NCI-H2196 treated with DMSO at 0.1 percent for 48 hours (cell line): Measurements from ENCODE around the gene PWP1.
"Not testable (repeated sequence)": the region's sequence is repeated elsewhere in the genome, so short reads cannot be mapped to it uniquely, and the experiment has no call there.

Experiments used
- DNase-seq: peaks from one replicate; lab custom pipeline; 2025; ENCODE audit not compliant: unreplicated experiment; lab: John Stamatoyannopoulos, UW

PWP1 gene

DNA sequence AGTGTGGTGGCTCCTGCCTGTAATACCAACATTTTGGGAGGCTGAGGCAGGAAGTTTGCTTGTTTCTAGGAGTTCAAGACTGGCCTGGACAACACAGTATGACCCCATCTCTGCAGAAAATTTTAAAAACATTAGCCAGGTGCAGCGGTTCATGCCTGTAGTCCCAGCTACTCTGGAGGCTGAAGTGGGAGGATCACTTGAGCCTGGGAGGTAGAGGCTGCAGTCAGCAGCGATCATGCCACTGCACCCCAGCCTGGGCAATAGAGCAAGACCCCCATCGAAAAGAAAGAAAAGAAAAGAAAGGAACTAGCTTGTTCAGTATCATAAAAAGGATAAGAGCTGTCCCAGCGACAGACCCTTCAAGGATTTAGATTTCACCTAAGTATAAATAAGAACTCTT lies 18.1 kb upstream of the PWP1 start:
- DNase-seq: no peak

- no peak for DNase-seq
Observed at GRCh38 chr12:107668320-107669098, 17.1 kb upstream of the PWP1 start.

DNA sequence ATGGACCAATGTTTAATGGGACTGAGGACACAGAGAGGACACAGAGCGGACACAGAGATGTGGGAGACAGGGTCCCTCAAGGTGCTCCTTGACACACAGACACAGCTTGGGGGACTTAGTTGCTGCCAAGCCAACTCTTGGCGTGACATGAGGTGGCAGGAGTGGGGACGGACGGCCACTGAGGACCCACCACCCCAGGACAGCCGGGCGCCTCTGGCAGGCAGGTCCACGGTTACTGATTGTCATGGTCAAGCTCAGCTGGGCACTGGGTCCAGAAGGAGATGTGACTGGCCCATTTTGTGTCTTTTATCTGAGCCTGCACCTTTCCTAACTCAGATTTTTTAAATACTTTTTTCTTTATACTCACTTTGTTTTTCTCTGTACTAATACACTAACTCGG lies 15.7 kb upstream of the PWP1 start:
- DNase-seq: no peak

- DNase-seq: no peak
Observed at GRCh38 chr12:107670999-107671643, 14.5 kb upstream of the PWP1 start.

DNA sequence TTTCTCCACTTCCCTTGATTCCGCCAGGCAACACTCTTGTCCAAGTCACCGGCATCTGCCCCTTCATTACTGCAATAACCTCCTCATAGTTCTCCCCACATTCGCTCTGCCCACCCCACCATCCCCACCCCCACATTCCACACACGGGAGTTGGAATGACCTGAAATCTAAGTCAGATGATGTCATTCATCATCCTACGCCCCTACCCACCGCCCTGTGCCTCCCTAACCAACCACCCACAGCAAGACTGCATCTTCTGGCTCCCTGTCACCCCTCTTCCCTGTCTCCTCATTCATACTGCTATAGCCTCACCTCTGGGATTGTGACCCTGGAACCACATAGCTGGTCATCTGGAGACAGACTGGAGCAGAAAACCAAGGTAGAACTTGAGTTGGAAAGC lies 7.9 kb upstream of the PWP1 start:
- no peak for DNase-seq

DNA sequence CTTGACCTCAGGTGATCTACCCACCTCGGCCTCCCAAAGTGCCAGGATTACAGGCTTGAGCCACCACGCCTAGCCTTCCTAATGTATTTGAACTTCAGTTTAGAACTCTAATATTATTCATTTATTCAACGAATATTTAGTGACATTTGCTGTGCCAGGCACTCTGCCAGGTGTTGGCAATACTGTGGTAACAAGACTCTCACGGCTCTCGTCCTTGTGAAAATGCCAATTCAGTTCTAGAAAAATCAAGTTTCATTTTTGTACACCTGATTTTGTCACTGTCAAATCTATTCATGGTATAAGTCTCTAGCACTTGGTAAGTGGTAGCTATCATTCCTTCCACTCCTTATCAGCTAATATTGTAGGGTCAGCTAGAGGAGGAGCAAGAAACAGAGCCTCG lies 6.3 kb upstream of the PWP1 start:
- no peak for DNase-seq

DNA sequence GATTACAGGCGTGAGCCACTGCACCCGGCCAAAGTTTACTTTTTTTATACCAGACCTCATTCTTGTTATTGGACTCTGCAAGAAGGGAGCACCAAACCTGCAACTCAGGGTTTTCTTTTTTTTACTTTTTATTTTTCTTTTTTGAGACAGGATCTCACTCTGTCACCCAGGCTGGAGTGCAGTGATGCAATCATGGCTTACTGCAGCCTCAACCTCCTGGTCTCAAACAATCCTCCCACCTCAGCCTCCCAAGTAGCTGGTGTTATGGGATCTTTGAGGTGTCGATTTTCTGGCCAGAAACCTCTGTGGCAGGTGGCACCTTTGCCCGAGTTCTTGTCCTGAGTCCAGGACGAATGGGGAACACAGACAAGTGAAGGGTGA lies 4.2 kb upstream of the PWP1 start:
- DNase-seq: no peak

GRCh38 chr12:107681836-107682820 lies 3.5 kb upstream of the PWP1 start:
- DNase-seq: no peak

DNA sequence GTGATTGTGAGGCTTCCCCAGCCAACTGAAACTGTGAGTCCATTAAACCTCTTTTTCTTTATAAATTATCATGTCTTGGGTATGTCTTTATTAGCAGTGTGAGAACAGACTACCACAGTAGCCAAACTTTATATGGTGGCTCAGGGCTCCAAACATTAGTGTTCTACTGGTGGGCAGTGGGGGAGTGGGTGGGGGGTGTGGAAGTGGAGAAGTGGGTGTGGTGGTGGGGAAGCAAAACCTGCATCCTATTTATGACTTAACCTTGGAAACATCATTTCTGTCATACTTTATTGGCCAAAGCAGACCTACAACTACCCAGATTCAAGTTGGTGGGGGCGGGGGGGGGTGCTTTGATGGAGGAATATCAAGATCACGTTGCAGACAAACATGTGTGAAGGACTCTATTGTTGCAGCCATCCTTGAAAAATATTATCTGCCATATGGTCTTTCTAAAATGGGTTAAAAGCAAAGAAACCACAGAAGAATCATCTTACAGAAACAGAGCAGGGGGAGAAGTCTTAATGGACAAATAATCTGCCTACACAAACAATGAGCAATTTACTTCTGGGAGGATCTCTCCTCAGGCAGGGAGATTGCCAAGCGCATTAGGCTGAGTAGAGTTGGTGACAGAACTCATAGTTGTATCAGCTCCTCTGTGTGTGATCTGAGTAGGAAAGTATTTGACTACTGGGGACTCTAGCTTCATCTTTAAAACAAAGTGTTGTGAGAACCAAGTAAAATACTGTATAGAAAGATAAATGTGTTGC lies 1.4 kb upstream of the PWP1 start:
- DNase-seq: no peak

- DNase-seq: no peak
Observed at GRCh38 chr12:107684990-107685359, 624 bp upstream of the PWP1 start.

GRCh38 chr12:107695772-107696171 lies 10.2 kb downstream of the PWP1 start:
- DNase-seq: not testable (repeated sequence)

DNA sequence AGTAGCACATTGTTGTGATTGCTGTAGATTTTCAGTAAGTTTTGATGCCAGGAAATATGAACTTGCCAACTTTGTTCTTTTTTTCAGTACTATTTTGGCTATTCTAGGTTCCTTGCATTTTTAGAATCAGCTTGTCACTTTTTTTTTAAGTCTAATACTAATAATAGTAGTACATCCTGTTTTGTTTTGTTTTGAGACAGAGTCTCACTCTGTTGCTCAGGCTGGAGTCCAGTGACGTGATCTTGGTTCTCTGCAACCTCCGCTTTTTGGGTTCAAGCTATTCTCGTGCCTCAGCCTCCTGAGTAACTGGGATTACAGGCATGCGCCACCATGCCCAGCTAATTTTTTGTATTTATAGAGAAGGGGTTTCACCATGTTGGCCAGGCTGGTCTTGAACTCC lies 16.5 kb downstream of the PWP1 start:
- no peak for DNase-seq

DNA sequence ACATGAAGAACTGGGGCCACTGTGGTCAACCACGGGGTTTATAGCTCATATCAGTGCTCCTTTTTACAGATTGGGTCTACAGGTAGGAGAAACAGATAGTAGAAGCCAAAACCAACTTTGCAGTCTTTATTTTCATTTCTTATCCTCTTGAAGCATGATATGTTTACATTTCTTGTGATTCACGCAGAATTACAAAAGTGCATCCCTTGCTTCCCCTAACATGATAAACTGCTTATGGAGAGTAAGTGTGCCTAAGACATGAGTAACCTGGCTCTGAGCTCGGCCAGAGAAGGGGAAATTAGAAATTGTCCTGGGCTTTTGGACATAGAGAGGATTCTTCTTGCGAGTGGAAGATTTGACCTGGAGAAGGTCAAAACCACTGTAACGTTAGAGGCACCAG lies 18.4 kb downstream of the PWP1 start:
- DNase-seq: no peak

- not testable (repeated sequence) for DNase-seq
Observed at GRCh38 chr12:107705522-107705921, 19.9 kb downstream of the PWP1 start.

GRCh38 chr12:107715780-107716179 lies 30.2 kb downstream of the PWP1 start:
- DNase-seq: no peak

DNA sequence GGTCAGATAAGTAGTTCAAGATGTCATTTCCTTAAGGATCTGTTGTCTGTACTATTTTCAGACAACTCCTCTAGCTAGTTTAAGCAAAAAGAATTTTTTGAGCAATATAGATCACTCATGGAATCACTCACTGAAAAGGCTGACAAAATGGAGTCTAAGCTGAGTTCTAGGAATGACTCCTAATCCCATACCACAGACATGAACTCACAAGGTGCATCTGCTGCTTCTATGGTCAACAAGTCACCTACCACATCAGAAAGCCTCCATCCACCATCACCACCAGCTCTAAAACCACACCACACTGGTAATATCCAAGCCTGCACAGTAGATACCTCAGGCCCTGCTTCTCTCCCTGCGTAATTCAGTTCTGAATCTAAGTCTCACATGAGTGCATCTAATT lies 33.0 kb downstream of the PWP1 start:
- DNase-seq: no peak

DNA sequence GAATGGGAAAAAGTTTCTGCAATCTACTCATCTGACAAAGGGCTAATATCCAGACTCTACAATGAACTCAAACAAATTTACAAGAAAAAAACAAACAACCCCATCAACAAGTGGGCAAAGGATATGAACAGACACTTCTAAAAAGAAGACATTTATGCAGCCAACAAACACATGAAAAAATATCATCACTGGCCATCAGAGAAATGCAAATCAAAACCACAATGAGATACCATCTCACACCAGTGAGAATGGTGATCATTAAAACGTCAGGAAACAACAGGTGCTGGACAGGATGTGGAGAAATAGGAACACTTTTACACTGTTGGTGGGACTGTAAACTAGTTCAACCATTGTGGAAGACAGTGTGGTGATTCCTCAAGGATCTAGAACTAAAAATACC lies 41.7 kb downstream of the PWP1 start:
- not testable (repeated sequence) for DNase-seq

DNA sequence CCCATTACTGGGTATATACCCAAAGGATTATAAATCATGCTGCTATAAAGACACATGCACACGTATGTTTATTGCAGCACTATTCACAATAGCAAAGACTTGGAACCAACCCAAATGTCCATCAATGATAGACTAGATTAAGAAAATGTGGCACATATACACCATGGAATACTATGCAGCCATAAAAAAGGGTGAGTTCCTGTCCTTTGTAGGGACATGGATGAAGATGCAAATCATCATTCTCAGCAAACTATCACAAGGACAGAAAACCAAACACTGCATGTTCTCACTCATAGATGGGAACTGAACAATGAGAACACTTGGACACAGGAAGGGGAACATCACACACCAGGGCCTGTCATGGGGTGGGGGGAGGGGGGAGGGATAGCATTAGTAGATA lies 42.1 kb downstream of the PWP1 start:
- not testable (repeated sequence) for DNase-seq

DNA sequence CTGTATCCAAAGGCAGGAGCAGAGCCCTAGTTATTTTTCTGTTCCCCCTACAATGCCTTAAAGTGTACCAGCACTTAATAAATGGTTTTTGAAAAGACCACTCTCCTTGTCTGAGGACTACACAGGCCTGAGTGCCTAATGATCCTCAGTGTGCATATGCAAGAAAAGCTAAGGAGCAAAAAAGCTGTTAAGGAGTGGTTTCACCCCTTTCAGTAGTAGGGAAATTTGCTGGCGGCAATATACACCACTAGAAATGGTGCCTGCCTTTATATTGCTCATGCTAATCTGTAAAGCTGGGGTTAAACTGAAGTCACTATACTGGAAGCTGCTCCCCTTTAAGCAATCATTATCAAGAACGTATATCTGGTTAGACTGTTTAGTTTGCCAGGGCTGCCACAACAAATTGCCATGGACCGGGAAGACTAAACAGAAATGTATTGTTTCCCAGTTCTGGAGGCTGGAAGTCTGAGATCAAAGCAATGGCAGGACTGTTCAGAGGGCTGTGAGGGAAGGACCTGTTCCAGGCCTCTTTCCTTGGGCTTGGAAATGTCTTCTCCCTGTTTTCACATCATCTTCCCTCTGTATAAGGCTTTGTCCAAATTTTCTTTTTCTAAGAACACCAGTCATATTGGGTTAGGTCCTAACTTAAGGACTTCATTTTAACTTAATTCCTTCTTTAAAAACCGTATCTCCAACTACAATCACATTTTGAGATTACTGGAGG lies 45.2 kb downstream of the PWP1 start:
- no peak for DNase-seq

DNA sequence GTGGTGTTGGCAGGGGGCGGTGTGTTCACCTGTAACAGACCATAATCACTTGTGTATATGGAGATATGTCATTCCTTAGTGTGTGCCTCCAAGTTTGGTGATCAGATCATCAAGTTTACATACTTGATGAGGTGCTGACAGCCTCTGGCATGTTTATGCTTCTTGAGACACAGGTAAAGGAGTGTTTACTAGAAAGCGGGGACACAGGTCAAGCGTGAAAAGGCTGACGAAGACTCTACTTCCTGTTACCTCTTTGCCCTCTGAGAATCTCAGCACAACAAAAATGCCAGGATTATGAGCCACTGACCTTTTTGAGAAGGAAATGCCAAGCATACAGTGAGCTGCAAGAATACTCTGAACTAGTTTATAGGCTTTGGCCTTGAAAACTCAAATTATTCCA lies 45.8 kb downstream of the PWP1 start:
- no peak for DNase-seq
